HG02981 (cell line): ENCODE results near the gene TTC38.
"Not testable (repeated sequence)": the region's sequence is repeated elsewhere in the genome, so short reads cannot be mapped to it uniquely, and the experiment has no call there.

Experiments used
- ATAC-seq: cut with Tn5 transposase; IDR thresholded peaks from one replicate; pipeline ENCODE4 v1.9.1; 2021; ENCODE audit warnings: mild to moderate bottlenecking, moderate library complexity; ENCODE audit not compliant: unreplicated experiment

Gene TTC38

DNA sequence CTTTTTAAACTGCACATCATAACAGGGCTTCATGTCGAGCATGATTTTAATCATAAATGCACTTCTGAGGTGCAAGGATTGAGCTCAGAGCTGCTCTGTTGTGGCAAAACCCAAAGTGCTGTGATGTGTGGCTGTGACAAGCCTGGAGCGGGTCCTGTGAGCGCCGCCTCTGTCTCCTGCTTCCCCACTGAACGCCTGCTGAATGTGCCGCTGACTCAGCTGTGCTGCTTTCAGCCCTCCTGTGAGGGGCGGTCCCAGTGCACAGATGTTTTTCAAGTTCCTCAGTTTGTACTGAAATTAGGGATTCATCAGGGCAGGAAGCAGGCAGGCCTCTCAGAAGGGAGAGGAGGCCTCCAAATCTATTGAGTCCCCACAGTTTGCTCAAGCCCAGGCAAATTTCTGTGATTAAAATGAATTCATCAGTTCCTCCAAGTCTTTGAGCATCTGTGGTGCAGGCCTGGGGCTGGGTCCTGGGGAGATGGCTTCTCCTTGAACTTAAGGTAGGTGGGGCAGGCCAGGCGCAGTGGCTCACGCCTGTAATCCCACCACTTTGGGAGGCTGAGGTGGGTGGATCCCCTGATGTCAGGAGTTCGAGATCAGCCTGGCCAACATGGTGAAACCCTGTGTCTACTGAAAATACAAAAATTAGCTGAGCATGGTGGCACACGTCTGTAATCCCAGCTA, 25.9 kb downstream of the TTC38 start:
- no peak for ATAC-seq

DNA sequence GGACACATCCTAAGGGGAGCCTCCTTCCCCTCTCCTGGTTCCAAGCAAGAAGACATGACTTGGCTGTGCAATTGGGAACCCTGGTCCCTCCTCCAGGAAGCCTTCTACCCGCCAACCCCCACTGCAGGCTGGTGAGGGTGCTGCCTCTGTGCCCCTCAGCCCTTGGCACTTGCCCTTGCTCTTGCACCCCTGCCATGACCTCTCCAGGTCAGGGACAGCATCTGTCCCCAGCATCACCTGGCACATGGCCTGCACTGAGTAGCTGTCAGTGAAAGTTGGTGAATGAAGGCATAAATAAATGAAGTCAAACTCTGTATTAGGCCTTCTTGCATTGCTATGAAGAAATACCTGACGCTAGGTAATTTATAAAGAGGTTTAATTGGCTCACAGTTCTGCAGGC, 27.0 kb downstream of the TTC38 start:
- ATAC-seq: no peak

GRCh38 chr22:46295277-46295971, 27.6 kb downstream of the TTC38 start:
- no peak for ATAC-seq

GRCh38 chr22:46296257-46297150, 28.7 kb downstream of the TTC38 start, which contains the start of gene GTSE1:
TSS of gene GTSE1 (plus strand) at chr22:46296870. CDS start at chr22:46297401, 531 bp downstream.
- peak; percentile 95 for ATAC-seq

- ATAC-seq: peak; percentile 14
Observed at GRCh38 chr22:46297151-46297812, 29.5 kb downstream of the TTC38 start.

- ATAC-seq: no peak
Observed at GRCh38 chr22:46299101-46299500, 31.3 kb downstream of the TTC38 start.

DNA sequence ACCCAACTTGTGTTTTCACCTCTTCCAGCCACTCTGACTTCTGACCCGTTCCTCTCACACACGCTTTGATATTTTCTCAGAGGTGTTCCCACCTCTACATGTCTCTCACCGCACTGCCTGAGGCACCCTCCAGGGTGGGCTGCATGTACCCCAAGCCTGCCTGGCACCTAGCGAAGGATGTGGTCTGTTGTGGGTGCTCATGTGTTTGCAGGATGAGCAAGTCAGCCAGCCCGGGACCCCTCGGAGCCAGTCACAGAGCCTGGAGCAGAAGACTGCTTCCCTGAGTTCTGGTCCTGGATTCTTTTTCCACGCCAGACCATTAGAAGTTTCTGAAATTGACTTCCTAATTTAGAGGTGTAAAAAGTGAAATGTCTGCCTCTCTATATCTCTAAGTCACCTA, 32.7 kb downstream of the TTC38 start:
- ATAC-seq: no peak

GRCh38 chr22:46303347-46303965, 35.6 kb downstream of the TTC38 start:
- no peak for ATAC-seq

DNA sequence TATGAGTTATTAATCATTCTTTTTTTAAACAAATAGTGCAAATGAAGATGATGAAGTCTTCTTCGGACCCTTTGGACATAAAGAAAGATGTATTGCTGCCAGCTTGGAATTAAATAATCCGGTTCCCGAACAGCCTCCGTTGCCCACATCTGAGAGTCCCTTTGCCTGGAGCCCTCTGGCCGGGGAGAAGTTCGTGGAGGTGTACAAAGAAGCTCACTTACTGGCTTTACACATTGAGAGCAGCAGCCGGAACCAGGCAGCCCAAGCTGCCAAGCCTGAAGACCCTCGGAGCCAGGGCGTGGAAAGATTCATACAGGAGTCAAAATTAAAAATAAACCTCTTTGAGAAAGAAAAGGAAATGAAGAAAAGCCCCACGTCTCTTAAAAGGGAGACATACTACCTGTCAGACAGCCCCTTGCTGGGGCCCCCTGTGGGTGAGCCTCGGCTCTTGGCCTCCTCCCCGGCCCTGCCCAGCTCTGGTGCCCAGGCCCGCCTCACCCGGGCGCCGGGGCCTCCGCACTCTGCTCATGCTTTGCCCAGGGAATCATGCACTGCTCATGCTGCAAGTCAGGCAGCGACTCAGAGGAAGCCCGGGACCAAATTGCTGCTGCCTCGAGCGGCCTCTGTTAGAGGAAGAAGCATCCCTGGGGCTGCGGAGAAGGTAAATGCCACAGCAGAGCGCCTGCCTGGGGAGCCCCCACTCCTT, 40.6 kb downstream of the TTC38 start:
- ATAC-seq: no peak

DNA sequence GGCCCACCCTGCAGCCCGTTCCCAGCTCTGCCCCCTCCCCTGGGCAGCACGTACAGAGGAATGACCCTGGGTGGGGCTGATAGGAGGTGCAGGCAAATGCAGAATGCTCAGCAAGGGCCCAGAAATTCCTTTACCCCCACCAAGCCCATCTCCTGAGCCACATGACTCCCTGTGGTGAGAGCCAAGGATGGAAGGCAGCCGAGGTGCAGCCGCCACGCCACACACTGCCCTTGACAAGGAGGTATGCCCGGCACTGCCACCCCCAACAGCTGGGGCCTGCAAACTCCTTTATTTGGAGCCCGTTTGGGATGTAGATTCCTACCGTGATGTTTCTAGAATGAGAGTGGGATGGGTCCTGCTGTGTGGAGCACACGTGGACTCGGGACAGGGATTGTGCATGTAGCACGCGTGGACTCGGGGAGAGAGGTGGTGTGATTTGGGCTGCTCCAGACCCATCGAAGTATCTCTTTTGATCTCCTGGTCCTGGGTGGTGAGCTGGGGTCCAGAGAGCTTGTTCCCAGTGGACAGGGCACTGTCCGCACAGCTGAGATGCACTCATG, 41.8 kb downstream of the TTC38 start:
- no peak for ATAC-seq

DNA sequence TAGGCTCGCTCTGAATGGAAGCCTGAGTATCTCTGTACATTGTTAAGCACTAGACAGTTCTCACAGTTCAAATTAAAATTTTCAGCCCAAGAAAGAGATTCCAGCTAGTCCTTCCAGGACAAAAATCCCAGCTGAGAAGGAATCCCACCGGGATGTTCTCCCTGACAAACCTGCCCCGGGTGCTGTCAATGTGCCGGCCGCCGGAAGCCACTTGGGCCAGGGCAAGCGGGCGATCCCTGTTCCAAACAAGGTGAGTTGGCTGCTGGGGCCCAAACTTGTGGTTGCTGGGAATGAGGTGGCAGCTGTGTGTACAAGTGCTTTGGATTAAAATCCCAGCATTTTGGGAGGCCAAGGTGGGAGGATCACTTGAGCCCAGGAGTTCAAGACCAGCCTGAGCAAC, 44.2 kb downstream of the TTC38 start:
- no peak for ATAC-seq

GRCh38 chr22:46312848-46313247, 45.0 kb downstream of the TTC38 start:
- ATAC-seq: not testable (repeated sequence)

DNA sequence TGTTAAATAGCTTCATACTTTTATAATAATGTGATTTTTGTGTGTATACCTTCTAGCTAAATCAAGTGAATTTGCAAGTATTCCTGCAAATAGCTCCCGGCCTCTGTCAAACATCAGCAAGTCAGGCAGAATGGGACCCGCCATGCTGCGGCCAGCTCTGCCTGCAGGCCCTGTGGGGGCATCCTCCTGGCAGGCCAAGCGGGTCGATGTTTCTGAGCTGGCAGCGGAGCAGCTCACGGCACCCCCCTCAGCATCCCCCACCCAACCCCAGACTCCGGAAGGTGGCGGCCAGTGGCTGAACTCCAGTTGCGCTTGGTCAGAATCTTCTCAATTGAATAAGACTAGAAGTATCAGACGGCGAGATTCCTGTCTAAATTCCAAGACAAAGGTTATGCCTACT, 48.2 kb downstream of the TTC38 start:
- ATAC-seq: no peak

DNA sequence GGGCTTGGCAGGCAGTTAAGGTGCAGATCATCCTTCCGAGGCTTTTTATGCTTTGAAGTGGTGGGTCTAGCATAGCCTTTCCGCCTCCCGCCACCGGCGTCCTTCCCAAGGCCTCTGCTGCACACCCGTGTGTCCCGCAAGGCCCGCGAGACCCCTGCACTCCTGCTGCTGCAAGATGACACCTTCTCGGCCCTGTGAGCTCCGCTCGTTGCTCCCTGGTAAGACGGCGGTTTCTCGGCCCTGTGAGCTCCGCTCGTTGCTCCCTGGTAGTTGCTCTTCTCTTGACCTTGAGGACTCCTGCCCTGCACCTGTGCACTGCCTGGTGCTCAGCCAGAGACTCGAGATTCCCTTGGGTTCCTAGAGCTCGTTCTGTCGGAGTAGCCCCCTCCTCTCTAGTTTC, 49.8 kb downstream of the TTC38 start:
- no peak for ATAC-seq

DNA sequence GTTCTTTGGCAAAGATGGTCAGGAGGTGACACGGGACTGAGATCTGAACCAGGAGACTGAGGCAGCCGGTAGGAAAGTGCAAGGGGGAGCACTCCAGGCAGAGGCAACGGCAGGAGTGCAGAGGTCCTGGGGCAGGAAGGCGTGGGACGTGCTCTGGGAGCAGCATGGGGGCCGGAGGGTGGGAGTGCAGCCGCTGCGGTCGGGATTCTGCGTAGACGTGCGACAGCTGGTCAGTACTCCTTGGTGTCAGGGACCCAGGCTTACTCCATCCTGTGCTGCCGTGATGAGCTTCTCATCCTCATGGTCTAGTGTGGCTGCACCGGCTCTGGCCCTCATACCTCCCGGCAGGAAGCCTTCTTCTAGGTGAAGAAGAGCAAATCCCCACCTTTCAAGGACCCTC, 50.8 kb downstream of the TTC38 start:
- ATAC-seq: no peak

DNA sequence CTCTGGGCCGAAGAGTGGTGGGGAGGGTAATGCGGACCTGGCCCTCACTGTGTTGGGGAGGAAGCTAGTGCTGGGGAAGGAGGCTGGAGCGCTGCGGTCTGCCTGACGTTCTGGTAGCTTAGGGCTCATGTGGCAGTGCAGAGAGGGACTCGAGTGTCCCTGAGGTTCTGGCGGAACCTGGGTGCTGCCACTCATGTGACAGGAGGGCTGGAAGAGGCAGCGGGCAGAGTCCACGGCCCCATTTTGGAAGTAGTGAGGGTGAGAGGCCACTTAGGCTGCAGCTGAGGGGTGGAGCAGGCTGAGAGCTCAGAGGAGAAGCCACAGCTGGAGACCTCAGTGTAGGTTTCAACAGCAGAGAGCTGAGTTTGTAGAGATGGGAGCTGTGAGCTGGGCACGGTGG, 51.5 kb downstream of the TTC38 start:
- no peak for ATAC-seq

DNA sequence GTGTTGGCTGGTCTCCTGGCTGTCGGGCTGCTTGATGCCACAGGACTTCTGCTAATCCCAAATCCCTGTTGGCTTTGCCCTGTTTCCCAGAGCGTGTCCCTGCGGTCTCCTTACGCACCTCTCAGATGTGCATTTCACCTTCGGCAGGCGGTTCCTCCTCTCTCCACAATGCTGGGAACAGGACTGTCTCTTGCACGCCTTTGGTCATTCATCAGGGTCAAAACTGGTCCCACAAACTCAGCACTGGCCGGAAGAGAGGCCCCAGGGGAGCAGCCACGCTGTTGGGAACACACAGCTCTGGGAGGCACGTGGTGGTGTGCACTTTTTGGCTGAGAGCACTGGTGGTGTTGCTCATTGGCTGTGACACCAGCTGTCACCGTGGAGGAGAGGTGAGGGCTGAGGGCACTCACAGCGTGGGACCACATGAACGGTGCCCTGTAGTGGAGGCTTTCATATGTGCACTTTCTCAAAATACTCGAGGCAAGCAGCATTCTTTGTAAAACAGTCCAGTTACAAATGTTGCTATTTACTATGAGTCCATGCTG, 52.4 kb downstream of the TTC38 start:
- ATAC-seq: no peak

- no peak for ATAC-seq
Observed at GRCh38 chr22:46320716-46321386, 53.0 kb downstream of the TTC38 start.

- no peak for ATAC-seq
Observed at GRCh38 chr22:46322711-46323110, 54.9 kb downstream of the TTC38 start.
